Neural cell (in vitro differentiated cells): ENCODE measurements around the gene POM121L12. TPM values are rescaled to one million over a fixed set of nuclear protein-coding genes. Genes with fewer than 3 reads are reported as not detected.
A peak's percentile ranks its signal among the peaks of the same experiment; 100 is the strongest.

Experiments used
- H2AFZ ChIP-seq: fragments of 200-600, 300-800 bp; sonication (generic), shearing (Covaris generic); 2 replicates; pipeline ENCODE4 v1.6.0; 2014; ENCODE audit warnings: low read depth, mild to moderate bottlenecking, antibody characterized with exemption, low read length, moderate library complexity
- H3F3A ChIP-seq: fragments of 200-600 bp; shearing (Covaris generic); 2 replicates; pipeline ENCODE4 v1.6.1; 2016; ENCODE audit warnings: mild to moderate bottlenecking, moderate library complexity, mixed read lengths, antibody characterized with exemption, low read length; ENCODE audit not compliant: insufficient read depth, poor library complexity, severe bottlenecking
- H3K27ac ChIP-seq: fragments of 200-600, 300-800 bp; sonication (generic), shearing (Covaris generic); 2 replicates; pipeline ENCODE4 v1.5.1; 2014; ENCODE audit warnings: mild to moderate bottlenecking, low read length, moderate library complexity
- H3K27me3 ChIP-seq: fragments of 300-800, 200-600 bp; sonication (generic), shearing (Covaris generic); 2 replicates; pipeline ENCODE4 v1.6.0; 2014; ENCODE audit warnings: mild to moderate bottlenecking, low read depth, low read length, moderate library complexity; ENCODE audit not compliant: insufficient read depth
- H3K36me3 ChIP-seq: fragments of 300-800, 200-600 bp; sonication (generic), shearing (Covaris generic); 2 replicates; pipeline ENCODE4 v1.5.1; 2014; ENCODE audit warnings: mild to moderate bottlenecking, antibody characterized with exemption, low read length, moderate library complexity; ENCODE audit not compliant: insufficient read depth
- H3K4me2 ChIP-seq: fragments of 300-800, 200-600 bp; sonication (generic), shearing (Covaris generic); 2 replicates; pipeline ENCODE4 v1.6.0; 2014; ENCODE audit warnings: mild to moderate bottlenecking, low read length
- H3K4me3 ChIP-seq: fragments of 300-800, 200-600 bp; sonication (generic), shearing (Covaris generic); 2 replicates; pipeline ENCODE4 v1.5.1; 2014; ENCODE audit warnings: mild to moderate bottlenecking, low read length, moderate library complexity
- H3K79me2 ChIP-seq: fragments of 200-600 bp; shearing (Covaris generic); replicated peaks from 2 replicates; pipeline ENCODE4 v1.6.0; 2014; ENCODE audit warnings: mild to moderate bottlenecking, low read length, moderate library complexity; ENCODE audit not compliant: insufficient read depth
- H3K9ac ChIP-seq: fragments of 300-800, 200-600 bp; sonication (generic), shearing (Covaris generic); 2 replicates; pipeline ENCODE4 v1.6.1; 2016; ENCODE audit warnings: mild to moderate bottlenecking, low read length, mixed read lengths
- H3K9me2 ChIP-seq: fragments of 200-600 bp; shearing (Covaris generic); 2 replicates; pipeline ENCODE4 v1.6.1; 2016; ENCODE audit warnings: mild to moderate bottlenecking, low read length, mixed read lengths; ENCODE audit not compliant: insufficient read depth
- H3K9me3 ChIP-seq: fragments of 200-600, 300-800 bp; sonication (generic), shearing (Covaris generic); 2 replicates; pipeline ENCODE4 v1.6.1; 2016; ENCODE audit warnings: mild to moderate bottlenecking, mixed run types, low read length, moderate library complexity, mixed read lengths
- H4K20me1 ChIP-seq: fragments of 200-600 bp; shearing (Covaris generic); 2 replicates; pipeline ENCODE4 v1.6.1; 2016; ENCODE audit warnings: mild to moderate bottlenecking, mixed run types; ENCODE audit not compliant: insufficient read depth
- EP300 ChIP-seq: fragments of 450-650 bp; conservative IDR thresholded peaks from 2 replicates; pipeline ENCODE4 v1.6.1; 2014; ENCODE audit warnings: antibody characterized with exemption, mild to moderate bottlenecking, moderate library complexity; ENCODE audit not compliant: poor library complexity, severe bottlenecking
- EZH2 ChIP-seq: fragments of 200-600, 300-800 bp; shearing (Covaris generic), sonication (generic); IDR thresholded peaks from 2 replicates; pipeline ENCODE4 v1.6.1; 2014; ENCODE audit warnings: antibody characterized with exemption, low read length, borderline replicate concordance, mild to moderate bottlenecking; ENCODE audit not compliant: insufficient read depth, poor library complexity, severe bottlenecking
- MXI1 ChIP-seq: fragments of 450-650 bp; conservative IDR thresholded peaks from 2 replicates; pipeline ENCODE4 v1.6.1; 2014; ENCODE audit warnings: antibody characterized with exemption, mild to moderate bottlenecking; ENCODE audit not compliant: poor library complexity, severe bottlenecking
- POLR2AphosphoS5 ChIP-seq: IDR thresholded peaks from 2 replicates; pipeline ENCODE4 v1.6.1; 2012
- RAD21 ChIP-seq: fragments of 450-650 bp; conservative IDR thresholded peaks from 2 replicates; pipeline ENCODE4 v1.6.1; 2014; ENCODE audit warnings: antibody characterized with exemption, mild to moderate bottlenecking, moderate library complexity
- SMC3 ChIP-seq: fragments of 450-650 bp; conservative IDR thresholded peaks from 2 replicates; pipeline ENCODE4 v1.6.1; 2014; ENCODE audit warnings: antibody characterized with exemption, mild to moderate bottlenecking, moderate library complexity; ENCODE audit not compliant: poor library complexity
- TAF1 ChIP-seq: IDR thresholded peaks from 2 replicates; pipeline ENCODE4 v1.6.1; 2012; ENCODE audit warnings: low read depth
- polyA plus RNA-seq: library from polyadenylated mRNA; depleted of rRNA; stranded (reverse); fragments of >200 nt; gene quantifications from 2 replicates; pipeline ENCODE4 v1.2.3, GENCODE V29; 2014
- TF ChIP-seq, protein P1 (sequence below): fragments of 450-650 bp; IDR thresholded peaks from 2 replicates; pipeline ENCODE4 v1.5.1; 2014; ENCODE audit warnings: antibody characterized with exemption, mild to moderate bottlenecking, moderate library complexity; ENCODE audit not compliant: poor library complexity, severe bottlenecking
- TF ChIP-seq, protein P2 (sequence below): IDR thresholded peaks from 2 replicates; pipeline ENCODE4 v1.6.1; 2012; ENCODE audit warnings: borderline replicate concordance

Gene POM121L12
- polyA plus RNA-seq, 1 donor from 2014 or later = not detected

DNA sequence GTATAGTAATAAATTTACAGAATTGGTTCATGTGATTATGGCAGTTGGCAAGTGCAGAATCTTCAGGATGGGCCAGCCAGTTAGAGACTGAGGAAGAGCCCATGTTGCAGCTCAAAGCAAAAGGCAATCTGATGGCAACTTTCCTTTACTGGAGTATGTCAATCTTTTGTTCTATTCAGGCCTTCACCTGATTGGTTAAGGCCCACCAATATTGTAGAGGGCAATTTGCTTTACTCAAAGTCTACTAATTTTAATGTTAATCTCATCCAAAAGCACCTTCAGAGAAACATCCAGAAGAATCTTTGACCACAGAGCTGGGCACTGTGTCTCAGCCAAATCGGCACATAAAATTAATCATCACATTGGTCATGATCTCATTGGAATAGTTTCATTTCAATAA is 20.0 kb upstream of the POM121L12 start:
- TF ChIP-seq MXI1 = no peak
- TF ChIP-seq, protein P1, sequence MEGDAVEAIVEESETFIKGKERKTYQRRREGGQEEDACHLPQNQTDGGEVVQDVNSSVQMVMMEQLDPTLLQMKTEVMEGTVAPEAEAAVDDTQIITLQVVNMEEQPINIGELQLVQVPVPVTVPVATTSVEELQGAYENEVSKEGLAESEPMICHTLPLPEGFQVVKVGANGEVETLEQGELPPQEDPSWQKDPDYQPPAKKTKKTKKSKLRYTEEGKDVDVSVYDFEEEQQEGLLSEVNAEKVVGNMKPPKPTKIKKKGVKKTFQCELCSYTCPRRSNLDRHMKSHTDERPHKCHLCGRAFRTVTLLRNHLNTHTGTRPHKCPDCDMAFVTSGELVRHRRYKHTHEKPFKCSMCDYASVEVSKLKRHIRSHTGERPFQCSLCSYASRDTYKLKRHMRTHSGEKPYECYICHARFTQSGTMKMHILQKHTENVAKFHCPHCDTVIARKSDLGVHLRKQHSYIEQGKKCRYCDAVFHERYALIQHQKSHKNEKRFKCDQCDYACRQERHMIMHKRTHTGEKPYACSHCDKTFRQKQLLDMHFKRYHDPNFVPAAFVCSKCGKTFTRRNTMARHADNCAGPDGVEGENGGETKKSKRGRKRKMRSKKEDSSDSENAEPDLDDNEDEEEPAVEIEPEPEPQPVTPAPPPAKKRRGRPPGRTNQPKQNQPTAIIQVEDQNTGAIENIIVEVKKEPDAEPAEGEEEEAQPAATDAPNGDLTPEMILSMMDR = no peak
- TF ChIP-seq, protein P2, sequence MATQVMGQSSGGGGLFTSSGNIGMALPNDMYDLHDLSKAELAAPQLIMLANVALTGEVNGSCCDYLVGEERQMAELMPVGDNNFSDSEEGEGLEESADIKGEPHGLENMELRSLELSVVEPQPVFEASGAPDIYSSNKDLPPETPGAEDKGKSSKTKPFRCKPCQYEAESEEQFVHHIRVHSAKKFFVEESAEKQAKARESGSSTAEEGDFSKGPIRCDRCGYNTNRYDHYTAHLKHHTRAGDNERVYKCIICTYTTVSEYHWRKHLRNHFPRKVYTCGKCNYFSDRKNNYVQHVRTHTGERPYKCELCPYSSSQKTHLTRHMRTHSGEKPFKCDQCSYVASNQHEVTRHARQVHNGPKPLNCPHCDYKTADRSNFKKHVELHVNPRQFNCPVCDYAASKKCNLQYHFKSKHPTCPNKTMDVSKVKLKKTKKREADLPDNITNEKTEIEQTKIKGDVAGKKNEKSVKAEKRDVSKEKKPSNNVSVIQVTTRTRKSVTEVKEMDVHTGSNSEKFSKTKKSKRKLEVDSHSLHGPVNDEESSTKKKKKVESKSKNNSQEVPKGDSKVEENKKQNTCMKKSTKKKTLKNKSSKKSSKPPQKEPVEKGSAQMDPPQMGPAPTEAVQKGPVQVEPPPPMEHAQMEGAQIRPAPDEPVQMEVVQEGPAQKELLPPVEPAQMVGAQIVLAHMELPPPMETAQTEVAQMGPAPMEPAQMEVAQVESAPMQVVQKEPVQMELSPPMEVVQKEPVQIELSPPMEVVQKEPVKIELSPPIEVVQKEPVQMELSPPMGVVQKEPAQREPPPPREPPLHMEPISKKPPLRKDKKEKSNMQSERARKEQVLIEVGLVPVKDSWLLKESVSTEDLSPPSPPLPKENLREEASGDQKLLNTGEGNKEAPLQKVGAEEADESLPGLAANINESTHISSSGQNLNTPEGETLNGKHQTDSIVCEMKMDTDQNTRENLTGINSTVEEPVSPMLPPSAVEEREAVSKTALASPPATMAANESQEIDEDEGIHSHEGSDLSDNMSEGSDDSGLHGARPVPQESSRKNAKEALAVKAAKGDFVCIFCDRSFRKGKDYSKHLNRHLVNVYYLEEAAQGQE = no peak
- TF ChIP-seq EZH2 = no peak
- TF ChIP-seq TAF1 = no peak
- TF ChIP-seq EP300 = no peak
- Histone ChIP-seq H3K4me2 (no peak overlapping the region), H2AFZ (no peak overlapping the region), H3K27me3 (no peaks in the 10 kb centered on the region), H3K79me2 (no peaks in the 10 kb centered on the region), H3K4me3 (no peak overlapping the region), H3K27ac (no peak overlapping the region), H3K9me2 (no peaks in the 10 kb centered on the region), H3K9me3 (no peaks in the 10 kb centered on the region), H3K36me3 (no peaks in the 10 kb centered on the region), H3F3A (no peaks in the 10 kb centered on the region), H4K20me1 (no peaks in the 10 kb centered on the region), H3K9ac (no peak overlapping the region)

DNA sequence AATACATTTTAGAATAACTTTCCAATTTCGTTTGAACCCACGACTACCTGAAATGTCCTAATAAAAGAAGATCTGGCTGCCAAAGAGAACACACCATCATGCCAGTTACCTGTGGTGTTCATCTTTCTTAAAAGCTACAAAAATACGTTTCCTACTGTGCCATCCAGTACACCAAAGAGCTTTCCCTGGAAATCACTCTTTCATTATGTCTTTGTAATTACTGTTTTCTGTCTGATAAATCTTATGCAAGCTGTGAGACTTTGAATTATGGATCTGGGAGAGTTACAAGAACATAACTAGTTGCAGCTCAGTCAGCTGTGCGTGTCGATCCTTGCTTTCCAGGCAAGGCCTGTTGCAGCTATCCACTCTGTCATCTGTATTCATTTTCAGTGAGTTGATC is 12.5 kb upstream of the POM121L12 start:
- Histone ChIP-seq H3K27ac (no peak overlapping the region), H3K9me2 (no peaks in the 10 kb centered on the region), H3K9me3 (no peaks in the 10 kb centered on the region), H3K36me3 (no peaks in the 10 kb centered on the region), H4K20me1 (no peaks in the 10 kb centered on the region), H3F3A (no peaks in the 10 kb centered on the region), H3K79me2 (no peaks in the 10 kb centered on the region), H3K4me3 (no peak overlapping the region), H2AFZ (no peak overlapping the region), H3K27me3 (no peaks in the 10 kb centered on the region), H3K4me2 (no peak overlapping the region), H3K9ac (no peak overlapping the region)
- TF ChIP-seq EZH2 = no peak
- TF ChIP-seq, protein P2 = peak; percentile 88
- TF ChIP-seq MXI1 = no peak
- peak; percentile 96 for TF ChIP-seq POLR2AphosphoS5
- TF ChIP-seq TAF1 = no peak
- TF ChIP-seq EP300 = peak; percentile 86
- peak; percentile 23 for TF ChIP-seq RAD21
- TF ChIP-seq, protein P1 = no peak
- no peak for TF ChIP-seq SMC3
